HUES48 (cell line): Measurements from ENCODE around the gene MAGEA2B.
"Not testable (repeated sequence)": the region's sequence is repeated elsewhere in the genome, so short reads cannot be mapped to it uniquely, and the experiment has no call there.

Experiments used
- H3K27ac ChIP-seq: one replicate; pipeline ENCODE4 v1.7.0; 2013; ENCODE audit warnings: low read depth, low read length, inconsistent platforms
- H3K27me3 ChIP-seq: 2 replicates; pipeline ENCODE4 v1.6.1; 2013; ENCODE audit warnings: mild to moderate bottlenecking, low read length; ENCODE audit not compliant: control insufficient read depth, insufficient read depth
- H3K36me3 ChIP-seq: 2 replicates; pipeline ENCODE4 v1.6.1; 2013; ENCODE audit warnings: low read length; ENCODE audit not compliant: control insufficient read depth, insufficient read depth
- H3K4me1 ChIP-seq: 2 replicates; pipeline ENCODE4 v1.6.1; 2013; ENCODE audit warnings: mild to moderate bottlenecking, low read length; ENCODE audit not compliant: control insufficient read depth, insufficient read depth
- H3K4me3 ChIP-seq: 2 replicates; pipeline ENCODE4 v1.5.1; 2013; ENCODE audit warnings: mild to moderate bottlenecking, low read depth, low read length
- H3K9ac ChIP-seq: 2 replicates; pipeline ENCODE4 v1.6.1; 2013; ENCODE audit warnings: mild to moderate bottlenecking, low read depth, low read length, moderate library complexity
- H3K9me3 ChIP-seq: 2 replicates; pipeline ENCODE4 v1.6.1; 2013; ENCODE audit warnings: low read length; ENCODE audit not compliant: control insufficient read depth, insufficient read depth

MAGEA2B gene

DNA sequence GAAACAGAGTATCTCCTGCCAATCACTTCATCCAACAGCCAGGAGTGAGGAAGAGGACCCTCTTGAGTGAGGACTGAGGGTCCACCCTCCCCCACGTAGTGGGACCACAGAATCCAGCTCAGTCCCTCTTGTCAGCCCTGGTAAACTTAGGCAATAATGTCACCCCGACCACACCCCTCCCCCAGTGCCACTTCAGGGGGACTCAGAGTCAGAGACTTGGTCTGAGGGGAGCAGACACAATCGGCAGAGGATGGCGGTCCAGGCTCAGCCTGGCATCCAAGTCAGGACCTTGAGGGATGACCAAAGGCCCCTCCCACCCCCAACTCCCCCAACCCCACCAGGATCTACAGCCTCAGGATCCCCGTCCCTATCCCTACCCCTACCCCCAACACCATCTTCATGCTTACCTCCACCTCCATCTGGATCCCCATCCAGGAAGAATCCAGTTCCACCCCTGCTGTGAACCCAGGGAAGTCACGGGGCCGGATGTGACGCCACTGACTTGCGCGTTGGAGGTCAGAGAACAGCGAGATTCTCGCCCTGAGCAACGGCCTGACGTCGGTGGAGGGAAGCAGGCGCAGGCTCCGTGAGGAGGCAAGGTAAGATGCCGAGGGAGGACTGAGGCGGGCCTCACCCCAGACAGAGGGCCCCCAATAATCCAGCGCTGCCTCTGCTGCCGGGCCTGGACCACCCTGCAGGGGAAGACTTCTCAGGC lies 19.0 kb downstream of the MAGEA2B start, which contains the start of the genes CSAG1 and MAGEA12:
Gene CSAG1, minus strand, starts transcription at position 461 of the 715 bp plus-strand sequence. CDS start 1,261 bp downstream, outside the sequence.
Gene MAGEA12, plus strand, starts transcription at position 497 of the 715 bp plus-strand sequence. CDS start 2,405 bp downstream, outside the sequence.
- no peaks in the 10 kb centered on the region for H3K4me1 ChIP-seq
- no peaks in the 10 kb centered on the region for H3K27me3 ChIP-seq
- H3K9ac ChIP-seq = no peak within 1 kb of the TSS
- peaks cover 33% of the 10 kb centered on the region for H3K9me3 ChIP-seq
- H3K27ac ChIP-seq = no peak within 1 kb of the TSS
- H3K4me3 ChIP-seq = no peak within 1 kb of the TSS
- H3K36me3 ChIP-seq = no peaks in the 10 kb centered on the region

DNA sequence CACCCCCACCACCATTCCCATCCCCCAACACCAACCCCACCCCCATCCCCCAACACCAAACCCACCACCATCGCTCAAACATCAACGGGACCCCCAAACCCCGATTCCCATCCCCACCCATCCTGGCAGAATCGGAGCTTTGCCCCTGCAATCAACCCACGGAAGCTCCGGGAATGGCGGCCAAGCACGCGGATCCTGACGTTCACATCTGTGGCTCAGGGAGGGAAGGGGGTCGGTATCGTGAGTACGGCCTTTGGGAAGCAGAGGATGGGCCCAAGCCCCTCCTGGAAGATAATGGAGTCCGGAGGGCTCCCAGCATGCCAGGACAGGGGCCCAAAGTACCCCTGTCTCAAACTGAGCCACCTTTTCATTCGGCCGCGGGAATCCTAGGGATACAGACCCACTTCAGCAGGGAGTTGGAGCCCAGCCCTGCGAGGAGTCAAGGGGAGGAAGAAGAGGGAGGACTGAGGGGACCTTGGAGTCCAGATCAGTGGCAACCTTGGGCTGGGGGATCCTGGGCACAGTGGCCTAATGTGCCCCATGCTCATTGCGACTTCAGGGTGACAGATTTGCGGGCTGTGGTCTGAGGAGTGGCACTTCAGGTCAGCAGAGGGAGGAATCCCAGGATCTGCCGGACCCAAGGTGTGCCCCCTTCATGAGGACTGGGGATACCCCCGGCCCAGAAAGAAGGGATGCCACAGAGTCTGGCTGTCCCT lies 19.9 kb downstream of the MAGEA2B start:
- not testable (repeated sequence) for H3K27ac ChIP-seq
- peaks cover 29% of the 10 kb centered on the region for H3K9me3 ChIP-seq

GRCh38 chrX:152735101-152735500 lies 20.7 kb downstream of the MAGEA2B start:
- Histone ChIP-seq H3K4me3 (no peak overlapping the region), H3K27ac (no peak overlapping the region), H3K9me3 (peaks cover 34% of the 10 kb centered on the region), H3K4me1 (no peaks in the 10 kb centered on the region), H3K27me3 (no peaks in the 10 kb centered on the region), H3K36me3 (no peaks in the 10 kb centered on the region), H3K9ac (no peak overlapping the region)

More for the DNA sequence above, 19.9 kb downstream of the MAGEA2B start:
- H3K36me3 ChIP-seq, H3K9ac ChIP-seq, H3K4me3 ChIP-seq, H3K27me3 ChIP-seq, H3K4me1 ChIP-seq: not testable (repeated sequence)

- no peaks in the 10 kb centered on the region for H3K27me3 ChIP-seq
- H3K9me3 ChIP-seq = peaks cover 30% of the 10 kb centered on the region
- H3K27ac ChIP-seq = no peak overlapping the region
- H3K4me3 ChIP-seq = no peak overlapping the region
- H3K9ac ChIP-seq = no peak overlapping the region
- no peaks in the 10 kb centered on the region for H3K4me1 ChIP-seq
- no peaks in the 10 kb centered on the region for H3K36me3 ChIP-seq
Measured at GRCh38 chrX:152735860-152736511, 21.6 kb downstream of the MAGEA2B start.

GRCh38 chrX:152736528-152736927 lies 22.1 kb downstream of the MAGEA2B start:
- H3K36me3 ChIP-seq, H3K9ac ChIP-seq, H3K27ac ChIP-seq, H3K4me3 ChIP-seq, H3K27me3 ChIP-seq, H3K4me1 ChIP-seq: not testable (repeated sequence)
- peaks cover 24% of the 10 kb centered on the region for H3K9me3 ChIP-seq

DNA sequence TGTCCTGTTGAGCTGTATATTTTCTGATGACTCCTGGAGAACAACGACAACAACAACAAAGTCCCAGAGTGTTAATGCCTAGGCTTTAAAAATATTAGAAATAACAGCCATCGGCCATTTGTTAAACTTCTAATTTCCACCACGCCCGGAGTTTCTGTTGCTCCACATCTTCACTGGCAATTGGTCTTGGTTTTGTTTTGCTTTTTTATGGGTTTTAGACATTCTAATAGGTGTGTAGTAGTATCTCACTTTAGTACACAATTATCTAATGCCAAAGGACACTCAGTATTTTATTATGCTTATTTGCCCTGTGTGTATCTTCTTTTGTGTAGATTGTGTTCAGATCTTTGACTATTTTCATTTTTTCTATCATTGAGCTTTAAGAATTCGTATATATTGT lies 24.1 kb downstream of the MAGEA2B start:
- Histone ChIP-seq H3K4me3 (no peak overlapping the region), H3K27me3 (no peaks in the 10 kb centered on the region), H3K4me1 (no peaks in the 10 kb centered on the region), H3K9ac (no peak overlapping the region), H3K36me3 (no peaks in the 10 kb centered on the region), H3K9me3 (peaks cover 24% of the 10 kb centered on the region), H3K27ac (no peak overlapping the region)

GRCh38 chrX:152753686-152754650 lies 39.5 kb downstream of the MAGEA2B start, which contains the start of gene MAGEA2:
MAGEA2 (minus strand) TSS chrX:152753842; CDS start chrX:152751363, 2,479 bp downstream.
- not testable (repeated sequence) for H3K4me1 ChIP-seq, H3K9me3 ChIP-seq, H3K9ac ChIP-seq, H3K36me3 ChIP-seq, H3K27ac ChIP-seq, H3K4me3 ChIP-seq, H3K27me3 ChIP-seq

- H3K9ac ChIP-seq, H3K36me3 ChIP-seq, H3K27ac ChIP-seq, H3K27me3 ChIP-seq, H3K4me1 ChIP-seq, H3K4me3 ChIP-seq, H3K9me3 ChIP-seq: not testable (repeated sequence)
Measured at GRCh38 chrX:152754871-152755270, 40.4 kb downstream of the MAGEA2B start.

GRCh38 chrX:152758918-152759317 lies 44.5 kb downstream of the MAGEA2B start, which contains the start of gene CSAG3:
CSAG3 (plus strand) TSS chrX:152759218.
- not testable (repeated sequence) for H3K4me3 ChIP-seq, H3K27ac ChIP-seq, H3K9ac ChIP-seq, H3K4me1 ChIP-seq, H3K9me3 ChIP-seq, H3K27me3 ChIP-seq, H3K36me3 ChIP-seq

GRCh38 chrX:152759544-152759943 lies 45.1 kb downstream of the MAGEA2B start:
- H3K4me3 ChIP-seq, H3K27me3 ChIP-seq, H3K9me3 ChIP-seq, H3K4me1 ChIP-seq, H3K9ac ChIP-seq, H3K36me3 ChIP-seq, H3K27ac ChIP-seq: not testable (repeated sequence)
